BE2C (cell line): ENCODE measurements around the gene NFASC.

Experiments
- DNase-seq: peaks from one replicate; pipeline ENCODE4 v3.0.0-alpha.2; 2020
- H3K27me3 ChIP-seq: fragments of 250-450 bp; sonication (Bioruptor Pico); 2 replicates; pipeline ENCODE4 v1.5.1; 2020; ENCODE audit warnings: mild to moderate bottlenecking
- H3K36me3 ChIP-seq: fragments of 250-450 bp; sonication (Bioruptor Pico); 2 replicates; pipeline ENCODE4 v1.5.1; 2020; ENCODE audit warnings: mild to moderate bottlenecking
- H3K4me1 ChIP-seq: fragments of 250-450 bp; sonication (Bioruptor Pico); 2 replicates; pipeline ENCODE4 v1.5.1; 2020
- H3K4me3 ChIP-seq: 2 replicates; pipeline ENCODE4 v1.5.1; 2011; ENCODE audit warnings: low read depth, low read length
- H3K9me3 ChIP-seq: fragments of 250-450 bp; sonication (Bioruptor Pico); 2 replicates; pipeline ENCODE4 v1.5.1; 2020
- TF ChIP-seq, protein P1 (sequence below): IDR thresholded peaks from 2 replicates; pipeline ENCODE4 v1.5.1; 2012; ENCODE audit warnings: mild to moderate bottlenecking, low read depth, low read length

Gene NFASC

GRCh38 chr1:204941421-204942338 lies 71.0 kb downstream of the NFASC start:
- TF ChIP-seq, protein P1, sequence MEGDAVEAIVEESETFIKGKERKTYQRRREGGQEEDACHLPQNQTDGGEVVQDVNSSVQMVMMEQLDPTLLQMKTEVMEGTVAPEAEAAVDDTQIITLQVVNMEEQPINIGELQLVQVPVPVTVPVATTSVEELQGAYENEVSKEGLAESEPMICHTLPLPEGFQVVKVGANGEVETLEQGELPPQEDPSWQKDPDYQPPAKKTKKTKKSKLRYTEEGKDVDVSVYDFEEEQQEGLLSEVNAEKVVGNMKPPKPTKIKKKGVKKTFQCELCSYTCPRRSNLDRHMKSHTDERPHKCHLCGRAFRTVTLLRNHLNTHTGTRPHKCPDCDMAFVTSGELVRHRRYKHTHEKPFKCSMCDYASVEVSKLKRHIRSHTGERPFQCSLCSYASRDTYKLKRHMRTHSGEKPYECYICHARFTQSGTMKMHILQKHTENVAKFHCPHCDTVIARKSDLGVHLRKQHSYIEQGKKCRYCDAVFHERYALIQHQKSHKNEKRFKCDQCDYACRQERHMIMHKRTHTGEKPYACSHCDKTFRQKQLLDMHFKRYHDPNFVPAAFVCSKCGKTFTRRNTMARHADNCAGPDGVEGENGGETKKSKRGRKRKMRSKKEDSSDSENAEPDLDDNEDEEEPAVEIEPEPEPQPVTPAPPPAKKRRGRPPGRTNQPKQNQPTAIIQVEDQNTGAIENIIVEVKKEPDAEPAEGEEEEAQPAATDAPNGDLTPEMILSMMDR: peak; percentile 99
- H3K36me3 ChIP-seq: no peaks in the 10 kb centered on the region
- no peaks in the 10 kb centered on the region for H3K27me3 ChIP-seq
- H3K4me3 ChIP-seq: no peak overlapping the region
- DNase-seq: peak; percentile 78
- H3K4me1 ChIP-seq: peaks cover 9% of the 10 kb centered on the region
- no peaks in the 10 kb centered on the region for H3K9me3 ChIP-seq

DNA sequence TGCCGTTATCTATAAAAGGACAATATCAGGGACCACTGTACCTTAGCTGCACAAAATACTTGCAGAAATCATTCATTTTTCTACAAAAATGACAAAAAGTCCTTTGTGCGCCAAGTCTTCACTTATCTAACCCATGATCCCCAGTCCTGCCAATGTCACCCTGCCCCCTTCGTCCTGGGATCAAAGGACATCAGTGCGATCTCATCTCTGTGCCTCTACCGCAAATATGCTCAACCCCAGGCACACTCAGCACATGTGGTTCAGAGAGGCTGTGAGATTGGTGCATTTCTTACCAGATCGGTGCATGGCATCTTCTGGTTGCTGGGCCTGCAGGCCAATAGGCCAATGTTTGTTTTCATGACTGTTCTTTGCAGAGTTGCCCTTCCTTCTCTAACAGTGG lies 72.8 kb downstream of the NFASC start:
- Histone ChIP-seq H3K4me3 (no peak overlapping the region), H3K4me1 (peaks cover 9% of the 10 kb centered on the region), H3K27me3 (no peaks in the 10 kb centered on the region), H3K36me3 (no peaks in the 10 kb centered on the region), H3K9me3 (no peaks in the 10 kb centered on the region)
- no peak for DNase-seq
- TF ChIP-seq, protein P1: no peak

GRCh38 chr1:204944662-204945061 lies 74.0 kb downstream of the NFASC start:
- H3K4me3 ChIP-seq: no peak overlapping the region
- DNase-seq: no peak
- H3K9me3 ChIP-seq: no peaks in the 10 kb centered on the region
- TF ChIP-seq, protein P1: no peak
- no peaks in the 10 kb centered on the region for H3K27me3 ChIP-seq
- H3K36me3 ChIP-seq: no peaks in the 10 kb centered on the region
- peaks cover 9% of the 10 kb centered on the region for H3K4me1 ChIP-seq

- TF ChIP-seq, protein P1: no peak
- no peak overlapping the region for H3K4me3 ChIP-seq
- no peaks in the 10 kb centered on the region for H3K27me3 ChIP-seq
- no peaks in the 10 kb centered on the region for H3K9me3 ChIP-seq
- no peaks in the 10 kb centered on the region for H3K36me3 ChIP-seq
- DNase-seq: peak; percentile 46
- H3K4me1 ChIP-seq: peaks cover 9% of the 10 kb centered on the region
These were observed 74.9 kb downstream of the NFASC start for GRCh38 chr1:204945565-204945977.

- no peak for DNase-seq
- Histone ChIP-seq H3K27me3 (no peaks in the 10 kb centered on the region), H3K36me3 (no peaks in the 10 kb centered on the region), H3K4me1 (peaks cover 5% of the 10 kb centered on the region), H3K9me3 (no peaks in the 10 kb centered on the region), H3K4me3 (no peak overlapping the region)
- TF ChIP-seq, protein P1: no peak
These were observed 76.0 kb downstream of the NFASC start for GRCh38 chr1:204946640-204947039.

GRCh38 chr1:204947338-204947737 lies 76.7 kb downstream of the NFASC start:
- DNase-seq: no peak
- no peak overlapping the region for H3K4me3 ChIP-seq
- no peaks in the 10 kb centered on the region for H3K36me3 ChIP-seq
- H3K4me1 ChIP-seq: no peaks in the 10 kb centered on the region; the same call in 1 of the 2 replicates
- TF ChIP-seq, protein P1: no peak
- no peaks in the 10 kb centered on the region for H3K9me3 ChIP-seq
- H3K27me3 ChIP-seq: no peaks in the 10 kb centered on the region
